Activated CD4-positive, CD25-positive, alpha-beta regulatory T cell treated with anti-CD3 and anti-CD28 coated beads, Interleukin-2, amount 50 U/mL, for 24 hours (primary cell): ENCODE data around the gene NCAM1.

Experiments used
- ATAC-seq, 2 donors: fragments of 150-1000 bp; cut with Tn5 transposase; one replicate each; pipeline ENCODE4 v1.10.0; 2021; ENCODE audit warnings: mild to moderate bottlenecking in 1 of 2, moderate library complexity in 1 of 2

NCAM1 gene

DNA sequence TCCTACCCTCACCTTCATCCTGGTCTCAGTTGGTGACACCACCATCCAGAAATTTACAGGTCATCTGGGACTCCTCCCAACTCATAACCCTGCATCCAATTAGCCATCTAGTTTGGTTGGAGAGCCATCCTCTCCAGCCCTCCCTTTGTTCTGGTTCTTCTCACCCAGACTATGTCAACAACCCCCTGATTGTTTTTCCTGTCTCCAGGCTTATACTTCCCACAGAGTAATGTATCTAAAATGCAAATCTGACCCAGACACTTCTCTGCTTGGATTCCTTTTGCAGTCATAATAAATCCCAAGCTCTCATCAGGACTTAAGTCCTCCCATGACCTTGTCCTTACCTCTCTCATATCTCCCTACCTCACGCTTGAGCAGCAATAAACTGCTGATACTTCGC lies 356.1 kb downstream of the NCAM1 start:
- ATAC-seq, result no peak

DNA sequence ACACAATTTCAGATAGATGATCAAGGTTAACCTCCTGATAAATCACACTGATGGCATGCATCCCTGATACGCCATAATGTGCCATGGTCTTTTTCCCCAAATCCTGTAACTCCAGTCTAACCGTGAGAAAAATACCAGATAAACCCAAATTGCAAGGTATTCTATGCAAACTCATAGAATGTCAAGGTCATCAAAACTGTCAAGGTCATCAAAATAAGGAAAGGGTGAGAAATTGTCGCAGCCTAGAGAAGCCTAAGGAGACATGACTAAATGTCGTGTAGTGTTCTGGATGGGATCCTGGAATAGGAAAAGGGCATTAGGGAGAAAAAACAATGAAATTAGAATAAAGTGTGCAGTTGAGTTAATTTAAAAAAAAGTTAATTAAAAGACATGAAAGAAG lies 357.9 kb downstream of the NCAM1 start:
- no peak for ATAC-seq

- ATAC-seq, result no peak
Measured at GRCh38 chr11:113322158-113322557, 360.9 kb downstream of the NCAM1 start.

- no peak for ATAC-seq
Measured at GRCh38 chr11:113324250-113324649, 363.0 kb downstream of the NCAM1 start.
